Measurements from ENCODE around the gene MAMDC4. TPM values are rescaled to one million over a fixed set of nuclear protein-coding genes. Genes with fewer than 3 reads are reported as not detected.
"Not testable (repeated sequence)": the region's sequence is repeated elsewhere in the genome, so short reads cannot be mapped to it uniquely, and the experiment has no call there.

The MAMDC4 gene
- total and polyA plus RNA-seq, 12 donors: 0.57 to 30.6 (median 5.3) TPM

DNA sequence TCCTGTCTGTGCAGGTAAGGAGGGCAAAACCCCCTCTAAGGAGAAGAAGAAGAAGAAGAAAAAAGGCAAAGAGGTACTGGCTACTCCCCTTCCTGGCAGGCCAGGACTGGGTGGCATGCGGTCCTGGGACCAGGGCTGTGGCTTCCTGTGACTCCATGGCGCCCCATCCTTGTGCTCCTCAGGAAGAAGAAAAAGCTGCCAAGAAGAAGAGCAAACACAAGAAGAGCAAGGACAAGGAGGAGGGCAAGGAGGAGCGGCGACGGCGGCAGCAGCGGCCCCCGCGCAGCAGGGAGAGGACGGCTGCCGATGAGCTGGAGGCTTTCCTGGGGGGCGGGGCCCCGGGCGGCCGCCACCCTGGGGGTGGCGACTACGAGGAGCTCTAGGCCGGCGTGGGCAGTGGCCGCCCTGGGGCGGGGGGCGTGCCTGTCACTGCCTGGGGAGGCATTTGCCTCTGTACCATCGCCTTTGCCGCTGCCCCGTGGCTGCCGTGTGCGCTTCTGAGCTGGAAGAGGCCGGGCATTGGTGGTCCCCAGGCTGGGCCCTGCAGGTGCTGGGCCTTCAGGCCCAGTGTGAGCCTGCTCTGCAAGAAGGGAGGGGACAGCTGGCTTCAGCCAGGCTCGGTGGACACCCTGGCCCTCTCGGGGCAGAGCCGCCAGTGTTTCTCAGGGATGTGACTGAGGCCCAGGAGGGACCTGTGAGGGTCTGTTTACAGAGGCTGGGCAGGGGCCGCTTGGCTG is 11.8 kb upstream of the MAMDC4 start:
- WGBS, 4 donors: 71 to 83% (median 75%) methylated on average over 18 to 32 of the region's 32 CpGs
- Histone ChIP-seq H3K36me3 (replicated peaks in 1 of 2) (peaks cover 0 to 14% of the 10 kb centered on the region in 2 donors), H3K4me3 (no peak overlapping the region), H3K27ac (peak overlapping the region in 2 of 5 donors; percentile 34 to 88), H3K27me3 (no peaks in the 10 kb centered on the region), H3K9me3 (replicated peaks in 1 of 3) (no peaks in the 10 kb centered on the region), H3K4me1 (replicated peaks in 1 of 2) (peaks cover 17 to 35% of the 10 kb centered on the region in 2 donors)
- intact Hi-C loops (cut with DNase I): loop anchor here (10.0 kb wide), 2 partner anchors 46 to 104 kb away; partner anchors contain the start of genes C8G (in 1 of the 2), CCDC183 (in 1 of the 2), FBXW5 (in 1 of the 2) and TMEM141 (in 1 of the 2)
- TF ChIP-seq, protein P1, sequence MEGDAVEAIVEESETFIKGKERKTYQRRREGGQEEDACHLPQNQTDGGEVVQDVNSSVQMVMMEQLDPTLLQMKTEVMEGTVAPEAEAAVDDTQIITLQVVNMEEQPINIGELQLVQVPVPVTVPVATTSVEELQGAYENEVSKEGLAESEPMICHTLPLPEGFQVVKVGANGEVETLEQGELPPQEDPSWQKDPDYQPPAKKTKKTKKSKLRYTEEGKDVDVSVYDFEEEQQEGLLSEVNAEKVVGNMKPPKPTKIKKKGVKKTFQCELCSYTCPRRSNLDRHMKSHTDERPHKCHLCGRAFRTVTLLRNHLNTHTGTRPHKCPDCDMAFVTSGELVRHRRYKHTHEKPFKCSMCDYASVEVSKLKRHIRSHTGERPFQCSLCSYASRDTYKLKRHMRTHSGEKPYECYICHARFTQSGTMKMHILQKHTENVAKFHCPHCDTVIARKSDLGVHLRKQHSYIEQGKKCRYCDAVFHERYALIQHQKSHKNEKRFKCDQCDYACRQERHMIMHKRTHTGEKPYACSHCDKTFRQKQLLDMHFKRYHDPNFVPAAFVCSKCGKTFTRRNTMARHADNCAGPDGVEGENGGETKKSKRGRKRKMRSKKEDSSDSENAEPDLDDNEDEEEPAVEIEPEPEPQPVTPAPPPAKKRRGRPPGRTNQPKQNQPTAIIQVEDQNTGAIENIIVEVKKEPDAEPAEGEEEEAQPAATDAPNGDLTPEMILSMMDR (IDR thresholded peaks at IDR 0.05): no peak
- TF ChIP-seq POLR2A (IDR thresholded peaks at IDR 0.05): no peak
- no peak for DNase-seq

DNA sequence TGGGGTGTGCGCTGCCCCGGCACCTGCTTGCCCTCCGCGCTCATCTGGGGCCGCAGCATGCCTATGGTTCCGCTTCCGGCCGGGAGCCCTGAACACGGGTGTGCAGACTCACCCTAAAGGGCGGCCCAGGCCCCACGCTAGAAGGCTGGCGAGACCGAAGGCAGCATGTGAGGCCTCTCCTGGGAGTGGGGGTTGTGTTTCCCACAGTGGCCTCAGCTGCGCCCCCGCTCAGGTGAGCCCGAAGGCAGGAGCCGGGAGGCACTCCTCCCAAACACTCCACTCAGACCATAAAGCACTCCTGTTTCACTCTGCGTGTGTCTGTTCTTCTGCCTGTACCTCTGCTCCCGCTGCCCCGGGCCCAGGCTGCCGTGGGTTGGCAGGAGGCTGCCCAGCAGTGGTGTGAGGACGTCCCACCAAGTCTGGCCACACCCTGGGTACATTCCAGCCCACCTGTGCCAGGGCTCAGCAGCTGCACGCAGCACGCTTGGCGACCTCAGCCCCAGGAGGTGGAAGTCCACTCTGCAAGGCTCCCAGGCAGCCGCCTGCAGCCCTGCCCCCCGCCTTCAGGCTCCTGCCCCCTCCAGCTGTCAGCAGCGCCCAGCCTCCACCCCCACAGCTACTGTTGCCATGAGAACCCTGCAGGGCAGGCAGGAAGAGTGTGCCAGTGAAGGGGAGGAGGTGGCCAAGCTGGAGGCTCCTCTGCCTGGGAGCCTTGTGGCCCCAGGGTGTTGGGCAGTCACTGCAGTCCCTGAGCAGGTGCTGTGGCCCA is 11.1 kb upstream of the MAMDC4 start:
- Histone ChIP-seq H3K36me3 (replicated peaks in 1 of 2) (peaks cover 0 to 14% of the 10 kb centered on the region in 2 donors), H3K4me3 (no peak overlapping the region), H3K27me3 (no peaks in the 10 kb centered on the region), H3K27ac (peak overlapping the region in 3 of 5 donors; percentile 26 to 88 (median 34)), H3K9me3 (replicated peaks in 1 of 3) (no peaks in the 10 kb centered on the region), H3K4me1 (replicated peaks in 1 of 2) (peaks cover 17 to 35% of the 10 kb centered on the region in 2 donors)
- intact Hi-C loops (cut with DNase I): loop anchor here (10.0 kb wide), 2 partner anchors 46 to 104 kb away; partner anchors contain the start of genes C8G (in 1 of the 2), CCDC183 (in 1 of the 2), FBXW5 (in 1 of the 2) and TMEM141 (in 1 of the 2)
- TF ChIP-seq POLR2A (IDR thresholded peaks at IDR 0.05): no peak
- TF ChIP-seq, protein P1 (IDR thresholded peaks at IDR 0.05): no peak
- WGBS, 4 donors: 59 to 87% (median 69%) methylated on average over 3 to 28 of the region's 28 CpGs
- DNase-seq: peak; percentile 68 to 89 (median 81)

DNA sequence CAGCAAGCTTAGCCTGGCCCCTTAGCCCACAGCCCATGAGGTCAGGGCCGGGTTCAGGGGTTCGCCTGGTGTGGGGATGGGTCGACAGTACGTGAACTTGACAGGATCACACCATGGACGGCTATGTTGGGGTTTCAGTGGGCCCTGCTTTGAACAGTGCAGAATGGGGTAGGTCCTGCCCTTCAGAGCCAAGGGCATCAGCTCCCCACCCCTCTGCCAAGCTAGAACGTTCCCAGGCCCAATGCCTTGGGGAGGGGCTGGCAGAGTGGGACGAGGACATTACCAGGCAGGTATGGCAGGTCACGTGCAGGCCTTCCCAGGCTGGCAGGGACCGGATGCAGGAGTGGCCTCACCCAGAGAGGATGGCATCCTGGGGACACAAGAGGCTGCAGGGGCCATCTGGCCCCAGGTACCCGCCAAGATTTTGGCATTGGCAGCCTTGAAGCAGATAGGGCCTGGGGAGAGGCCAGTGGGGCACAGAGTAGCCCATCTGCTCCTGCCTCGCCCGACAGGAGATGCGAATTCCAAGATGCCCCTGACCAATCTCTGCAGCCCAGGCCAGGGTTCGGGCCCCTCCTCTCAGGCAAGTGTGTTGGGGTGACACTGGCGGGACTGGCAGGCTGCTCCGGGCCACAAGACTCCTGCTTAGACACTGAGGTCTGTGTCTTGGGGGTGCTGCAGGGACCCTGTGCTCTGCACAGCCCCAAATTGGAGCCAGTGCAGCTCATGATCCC is 10.3 kb upstream of the MAMDC4 start:
- not testable (repeated sequence) for H3K27me3 ChIP-seq; H3K9me3 ChIP-seq (replicated peaks in 1 of 3)
- H3K36me3 ChIP-seq (replicated peaks in 1 of 2): peaks cover 0 to 14% of the 10 kb centered on the region in 2 donors
- intact Hi-C loops (cut with DNase I): loop anchor here (10.0 kb wide), 2 partner anchors 47 to 103 kb away; partner anchors contain the start of genes C8G (in 1 of the 2), CCDC183 (in 1 of the 2), FBXW5 (in 1 of the 2) and TMEM141 (in 1 of the 2)
- peak overlapping the region in 1 of 4 donors; percentile 55 for H3K4me3 ChIP-seq
- H3K27ac ChIP-seq: peak overlapping the region in 3 of 5 donors; percentile 43 to 88 (median 81)
- peaks cover 17 to 35% of the 10 kb centered on the region in 2 donors for H3K4me1 ChIP-seq (replicated peaks in 1 of 2)
- WGBS, 4 donors: 23 to 26% (median 24%) methylated on average over 9 to 16 of the region's 16 CpGs; no CpG with 5 or more reads in 1 of the 4 donors
- DNase-seq: peak in 2 of 7 donors; percentile 25 to 40

DNA sequence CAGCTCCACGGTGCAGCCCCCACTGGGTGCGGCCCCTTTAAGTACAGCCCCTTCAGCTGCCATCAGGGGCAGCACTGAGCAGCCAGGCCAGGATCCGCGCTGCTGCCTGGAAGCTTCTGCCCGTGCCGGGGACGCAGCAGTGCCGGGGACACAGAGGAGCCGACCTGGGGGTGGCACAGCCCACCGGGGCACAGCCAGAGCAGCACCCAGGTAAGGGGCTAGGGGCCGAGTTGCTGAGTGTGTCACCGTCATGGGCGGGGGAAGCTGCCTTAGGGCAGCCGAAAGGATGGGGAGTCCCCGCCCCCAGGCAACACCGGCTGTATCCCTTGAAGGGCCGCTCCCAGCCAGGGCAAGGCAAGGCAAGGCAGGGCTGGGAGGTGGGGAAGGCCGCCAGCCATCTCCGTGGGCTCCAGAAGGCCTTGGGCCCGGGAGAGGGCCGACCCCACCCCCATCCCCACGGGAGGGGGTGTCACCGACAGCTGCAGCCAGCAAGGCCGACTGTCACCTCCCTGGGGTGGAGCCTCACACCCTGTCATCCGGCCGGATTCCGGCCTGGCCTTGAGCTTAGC is 9.7 kb upstream of the MAMDC4 start, which contains the start of gene AJM1:
Gene AJM1, plus strand, starts transcription at position 99 of the 569 bp plus-strand sequence. CDS start 1,937 bp downstream, outside the sequence.
- peaks cover 17 to 35% of the 10 kb centered on the region in 2 donors for H3K4me1 ChIP-seq (replicated peaks in 1 of 2)
- H3K27ac ChIP-seq: peak within 1 kb of the TSS in 4 of 5 donors; percentile 7 to 88 (median 62)
- TF ChIP-seq, protein P1 (IDR thresholded peaks at IDR 0.05): peak; percentile 73 to 93 (median 86)
- H3K36me3 ChIP-seq (replicated peaks in 1 of 2): peaks cover 0 to 14% of the 10 kb centered on the region in 2 donors
- intact Hi-C loops (cut with DNase I): loop anchor here (10.0 kb wide), 2 partner anchors 48 to 102 kb away; partner anchors contain the start of genes C8G (in 1 of the 2), CCDC183 (in 1 of the 2), FBXW5 (in 1 of the 2) and TMEM141 (in 1 of the 2)
- not testable (repeated sequence) for H3K9me3 ChIP-seq (replicated peaks in 1 of 3); H3K27me3 ChIP-seq
- 0% methylated on average over 4 to 25 of the region's 27 CpGs for WGBS, 4 donors
- H3K4me3 ChIP-seq: peak within 1 kb of the TSS in 1 of 4 donors; percentile 55
- peak; percentile 75 to 89 (median 81) for DNase-seq

DNA sequence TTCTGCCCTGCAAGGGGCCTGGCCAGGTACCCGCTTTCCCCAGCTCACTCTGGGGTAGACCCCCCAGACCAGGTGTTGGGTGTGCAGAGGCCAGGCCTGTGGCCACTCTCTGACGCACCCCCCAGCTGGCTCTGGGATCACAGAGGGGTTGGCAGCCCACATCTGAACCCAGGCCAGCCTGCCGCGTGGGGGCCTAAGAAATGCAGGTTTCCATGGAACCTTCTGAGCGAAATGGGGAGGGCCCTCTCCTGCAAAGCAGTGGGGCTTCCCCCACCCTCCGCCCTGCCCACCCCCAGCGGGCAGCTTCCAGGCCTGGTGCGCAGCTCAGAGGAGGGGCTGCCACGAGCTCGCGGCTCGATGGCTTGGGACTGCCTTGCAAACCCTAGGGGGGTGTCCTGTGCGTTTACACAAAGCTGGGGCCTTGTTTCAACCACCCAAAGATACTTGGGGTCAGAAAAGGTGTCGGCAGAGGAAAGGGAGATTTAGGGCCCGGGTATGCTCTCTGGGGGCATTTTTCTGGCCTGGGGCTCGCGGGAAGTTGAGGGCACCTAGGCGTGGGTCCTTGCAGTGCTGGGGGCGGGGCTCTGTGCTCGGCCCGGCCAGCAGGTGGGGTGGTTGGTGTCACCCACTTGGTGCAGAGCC is 8.9 kb upstream of the MAMDC4 start:
- intact Hi-C loops (cut with DNase I): loop anchor here (10.0 kb wide), 2 partner anchors 48 to 102 kb away; partner anchors contain the start of genes C8G (in 1 of the 2), CCDC183 (in 1 of the 2), FBXW5 (in 1 of the 2) and TMEM141 (in 1 of the 2)
- not testable (repeated sequence) for H3K9me3 ChIP-seq (replicated peaks in 1 of 3); H3K27me3 ChIP-seq
- 1 to 14% (median 9%) methylated on average over 6 to 21 of the region's 21 CpGs for WGBS, 4 donors
- H3K4me1 ChIP-seq (replicated peaks in 1 of 2): peaks cover 17 to 35% of the 10 kb centered on the region in 2 donors
- peak in 2 of 7 donors; percentile 41 to 45 for DNase-seq
- H3K27ac ChIP-seq: peak overlapping the region in 2 of 5 donors; percentile 81 to 88
- H3K4me3 ChIP-seq: peak overlapping the region in 1 of 4 donors; percentile 55
- peaks cover 0 to 14% of the 10 kb centered on the region in 2 donors for H3K36me3 ChIP-seq (replicated peaks in 1 of 2)

Data from adrenal gland (tissue), 12 donors.